8988T (cell line): ENCODE results near the gene SLC6A15.

ENCODE experiments used
- DNase-seq: peaks from one replicate; pipeline ENCODE4 v3.0.0; 2011

The SLC6A15 gene

DNA sequence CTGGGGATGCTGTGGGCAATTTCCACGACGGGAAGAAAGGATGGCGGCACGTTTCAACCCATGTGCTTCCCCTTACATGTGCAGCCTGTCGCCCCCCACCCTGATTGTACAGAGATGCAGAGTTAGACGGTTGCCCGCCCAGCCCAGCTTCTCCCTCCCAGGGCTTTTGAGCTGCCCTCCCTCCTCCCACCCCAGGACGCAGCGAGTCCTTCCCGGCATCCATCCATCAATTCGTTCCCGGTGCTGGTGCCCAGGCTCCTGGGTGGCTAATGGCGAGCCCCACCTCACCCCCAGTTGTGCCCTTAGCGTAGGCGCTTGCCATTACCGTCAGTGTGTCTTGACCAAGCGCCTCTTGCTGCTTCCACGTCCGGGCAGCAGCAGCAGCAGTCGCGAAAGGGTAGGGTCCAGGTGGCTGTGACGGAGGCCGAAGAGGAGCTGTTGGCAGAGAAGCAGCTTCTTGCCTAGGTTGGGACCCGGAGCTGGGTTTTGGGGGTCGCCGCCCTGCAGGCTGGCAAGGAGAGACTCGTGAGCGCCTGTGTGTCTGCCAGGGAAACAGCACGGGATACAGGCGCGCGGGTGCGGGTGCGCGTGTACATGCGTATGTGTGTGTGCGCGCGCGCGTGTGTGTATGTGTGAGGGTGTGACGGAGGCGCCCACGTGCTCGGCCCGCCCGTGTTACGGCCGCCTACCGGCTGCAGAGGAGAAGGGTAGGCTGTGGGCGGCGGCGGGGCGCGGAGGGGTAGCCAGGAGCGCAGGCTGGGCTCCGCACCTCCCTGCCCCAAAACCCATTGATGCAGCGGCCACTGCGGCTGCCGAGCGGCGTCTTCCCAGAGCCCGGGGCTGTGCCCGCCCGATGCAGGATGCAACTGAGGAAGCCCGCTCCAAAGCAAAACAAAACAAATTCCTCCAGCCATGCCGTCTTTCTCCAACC is at the start of gene SLC6A15:
TSS of gene SLC6A15 (minus strand) at position 602 of the 931 bp plus-strand sequence. CDS start 20,679 bp downstream, outside the sequence.
- DNase-seq, result no peak

DNA sequence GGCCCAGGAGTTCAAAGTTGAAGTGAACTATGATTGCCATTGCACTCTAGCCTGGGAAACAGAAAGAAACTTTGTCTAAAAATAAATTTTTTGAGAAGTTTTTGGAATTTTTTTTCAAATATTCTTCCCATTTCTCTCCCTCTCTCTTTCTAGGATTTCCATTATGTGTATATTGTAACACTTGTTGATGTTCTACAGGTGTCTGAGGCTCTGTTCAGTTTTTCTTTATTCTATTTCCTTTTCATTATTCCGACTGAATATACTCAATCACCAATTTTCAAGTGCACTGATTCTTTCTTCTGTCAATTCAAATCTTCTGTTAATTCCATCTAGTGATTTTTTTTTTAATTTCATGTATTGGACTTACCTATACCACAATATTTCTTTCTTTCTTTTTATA is 48.3 kb upstream of the SLC6A15 start:
- no peak for DNase-seq

DNA sequence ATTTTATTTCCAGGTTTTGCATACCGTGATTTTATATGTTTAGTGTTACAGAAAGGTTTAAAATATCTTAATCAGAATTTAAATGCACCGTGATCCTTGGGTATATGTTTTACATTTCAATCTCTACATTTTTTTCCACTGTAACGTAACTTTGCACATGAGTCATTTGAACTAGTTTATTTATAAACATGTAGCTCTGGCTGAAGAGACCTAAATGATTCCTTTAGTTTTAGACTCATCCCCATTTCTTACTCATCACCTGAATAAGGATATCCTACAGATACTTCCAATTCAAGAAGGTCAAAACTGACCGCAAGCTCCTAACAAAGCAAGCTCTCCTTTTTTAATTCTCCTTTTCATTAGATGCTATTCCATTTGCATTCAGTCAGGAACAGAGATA is 42.7 kb upstream of the SLC6A15 start:
- DNase-seq, result no peak

DNA sequence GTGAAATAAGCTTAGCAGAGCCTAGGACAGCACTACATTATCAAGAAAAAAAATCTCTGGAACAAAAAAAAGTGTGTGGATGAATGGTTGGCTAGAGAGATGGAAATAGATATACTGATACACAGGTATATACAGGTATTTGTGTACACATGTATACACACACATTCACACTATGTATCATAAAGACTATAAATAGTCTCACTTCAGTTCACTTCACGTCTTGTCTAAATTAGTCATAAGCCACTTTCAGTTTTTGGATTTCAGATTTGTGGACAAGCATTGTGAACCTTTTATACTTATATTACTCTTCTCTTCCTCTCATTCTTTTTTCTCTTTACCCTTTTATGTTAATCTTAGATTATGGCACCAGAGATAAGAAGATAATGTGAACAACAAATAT is 41.8 kb upstream of the SLC6A15 start:
- no peak for DNase-seq

DNA sequence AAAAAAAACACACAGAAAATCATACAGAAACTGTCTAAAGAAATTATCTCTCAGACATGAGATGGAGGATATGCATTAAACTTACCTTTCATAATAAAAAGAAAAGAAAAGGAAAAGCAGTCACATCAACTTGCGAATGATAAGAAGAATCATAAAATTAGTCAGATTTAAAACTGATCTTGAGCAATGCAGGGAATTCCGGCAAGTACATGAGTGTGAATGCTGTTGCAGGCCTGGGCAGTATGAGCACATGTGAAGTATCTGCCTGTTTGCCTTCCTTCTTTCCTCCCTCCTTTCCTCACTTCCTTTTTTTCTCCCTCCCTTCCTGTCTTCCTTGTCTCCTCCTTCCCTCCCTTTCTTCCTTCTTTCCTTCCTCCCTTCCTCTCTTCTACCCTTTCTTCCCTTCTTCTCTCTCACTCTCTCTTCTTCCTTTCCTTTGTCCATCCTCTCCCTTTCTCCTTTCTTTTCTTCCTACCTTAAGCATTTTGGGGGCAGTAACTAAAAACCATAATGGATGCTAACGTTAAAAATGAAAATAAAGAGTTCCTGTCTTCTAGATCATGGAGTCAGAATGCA is 38.5 kb upstream of the SLC6A15 start:
- DNase-seq, result no peak

DNA sequence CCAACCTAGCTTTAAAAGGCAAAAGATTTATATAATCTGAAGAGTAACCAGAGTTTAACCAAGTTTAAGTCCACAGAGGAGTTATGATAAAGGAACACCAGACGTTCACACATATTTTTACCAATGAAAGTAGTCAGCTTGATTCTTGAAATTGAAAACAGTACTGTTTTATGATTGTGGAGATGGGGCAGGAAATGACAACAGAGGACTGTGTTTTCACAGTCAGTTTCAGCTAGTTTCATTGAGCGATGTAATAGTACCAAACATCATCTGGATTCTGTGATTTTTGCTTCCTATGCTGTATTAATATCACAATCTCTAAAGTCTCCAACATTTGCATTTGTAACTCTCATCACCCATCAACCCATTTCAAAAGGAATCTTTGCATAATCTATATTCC is 34.2 kb upstream of the SLC6A15 start:
- no peak for DNase-seq

DNA sequence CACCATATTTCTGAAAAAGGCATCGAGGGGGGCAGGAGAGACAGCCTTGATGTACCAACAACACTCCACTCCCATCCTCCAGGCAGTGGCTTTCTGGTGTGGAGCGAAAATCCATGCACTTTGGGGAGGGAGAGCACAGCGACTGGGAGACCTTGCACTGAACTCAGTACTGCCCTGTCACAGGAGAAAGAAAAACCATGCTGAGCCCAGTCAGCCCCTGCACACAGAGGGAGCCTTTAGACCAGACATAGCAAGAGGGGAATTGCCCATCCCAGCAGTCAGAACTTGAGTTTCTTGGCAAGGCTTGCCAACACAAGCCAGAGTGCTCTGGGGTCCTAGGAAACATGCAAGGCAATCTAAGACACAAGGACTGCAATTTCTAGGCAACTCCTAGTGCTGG is 24.8 kb upstream of the SLC6A15 start:
- DNase-seq, result no peak

DNA sequence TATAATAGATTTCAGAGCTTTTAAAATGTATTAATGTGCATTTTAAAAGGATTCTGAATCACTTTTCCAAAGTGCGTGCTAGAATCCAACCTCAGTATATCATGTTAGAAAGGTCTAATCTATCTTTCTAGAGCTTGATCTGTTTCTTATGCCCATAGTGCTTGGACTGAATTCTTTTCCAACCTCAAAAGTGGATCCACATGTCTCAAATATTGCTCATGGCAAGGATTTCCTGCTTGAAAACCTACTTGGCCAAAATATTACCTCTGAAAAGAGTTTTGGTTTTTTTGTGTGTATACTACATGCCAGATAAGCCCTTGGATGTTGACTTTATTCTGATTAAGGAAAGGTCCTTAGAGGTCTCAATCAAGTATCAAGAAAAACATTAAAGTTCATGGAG is 16.9 kb upstream of the SLC6A15 start:
- DNase-seq, result no peak

DNA sequence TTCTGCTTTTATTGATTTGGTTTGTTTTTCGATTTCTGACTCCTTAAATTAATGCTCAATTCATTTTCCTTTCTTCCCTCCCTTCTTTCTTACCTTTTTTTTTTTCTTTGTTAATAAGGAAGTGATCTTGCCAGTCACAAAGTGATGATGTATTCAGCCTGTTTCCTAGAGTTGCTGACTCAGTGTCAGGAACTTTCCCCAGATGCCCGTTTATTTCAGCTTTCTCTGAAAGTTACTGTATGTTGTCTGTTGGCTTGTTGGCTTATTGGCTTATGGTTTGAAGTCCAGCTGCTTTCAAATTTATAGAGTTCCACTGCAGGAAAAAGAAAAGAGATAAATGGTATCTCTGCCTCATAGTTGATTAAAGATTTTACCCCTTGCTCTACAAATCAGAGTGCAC is 12.4 kb upstream of the SLC6A15 start:
- no peak for DNase-seq

DNA sequence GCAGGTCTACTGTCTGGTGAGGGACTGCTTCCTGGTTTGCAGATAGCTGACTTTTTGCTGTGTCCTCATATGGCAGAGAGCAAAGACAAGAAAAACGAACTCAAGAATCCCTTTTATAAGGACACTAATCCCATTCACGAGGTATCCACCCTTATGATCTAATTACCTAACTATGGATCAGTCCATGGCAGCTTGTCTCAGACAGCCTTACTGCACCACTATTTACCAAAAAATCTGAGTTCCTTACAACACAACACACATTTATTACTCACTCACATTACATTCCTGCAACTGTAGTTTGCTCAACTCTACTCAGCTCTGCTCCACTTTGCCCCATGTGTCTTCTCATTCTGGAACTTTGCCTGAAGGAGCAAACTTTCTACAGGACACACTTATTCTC is 10.1 kb upstream of the SLC6A15 start:
- DNase-seq, result no peak

DNA sequence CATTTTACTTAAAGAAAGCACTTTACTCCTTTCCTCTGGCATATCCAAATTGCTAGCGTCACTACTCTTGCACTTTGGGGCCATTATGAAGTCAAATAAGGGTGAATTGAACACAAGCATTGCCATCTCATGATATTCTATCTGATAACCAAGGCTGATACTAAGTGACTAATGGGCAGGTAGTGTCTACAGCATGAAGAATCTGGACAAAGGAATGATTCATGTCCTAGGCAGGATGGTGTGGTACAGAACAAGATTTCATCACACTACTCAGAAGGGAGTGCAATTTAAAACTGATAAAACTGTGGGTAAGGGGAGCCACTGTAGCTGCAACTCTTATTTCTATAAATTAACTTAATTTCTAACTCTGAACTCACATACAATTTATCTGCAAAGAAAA is 7.7 kb upstream of the SLC6A15 start:
- DNase-seq, result no peak

DNA sequence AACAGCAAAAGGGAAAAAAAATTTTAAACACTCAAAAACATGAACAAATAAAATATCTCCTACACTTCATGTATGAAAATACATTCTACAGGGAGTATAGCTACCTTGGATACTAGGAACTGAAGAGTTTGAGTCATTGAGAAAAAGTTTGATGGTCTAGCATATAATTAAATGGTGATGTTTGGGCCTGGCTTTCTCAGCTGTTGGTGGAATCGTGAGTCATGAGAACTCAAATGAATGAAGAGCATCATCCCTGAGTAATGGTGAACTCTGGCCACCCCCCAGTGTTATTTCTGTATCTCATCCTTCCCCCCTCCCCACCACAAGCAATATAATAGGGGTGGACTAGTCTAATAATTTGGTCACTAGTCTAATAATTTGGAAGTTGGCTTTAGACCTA is 6.7 kb upstream of the SLC6A15 start:
- DNase-seq, result no peak

DNA sequence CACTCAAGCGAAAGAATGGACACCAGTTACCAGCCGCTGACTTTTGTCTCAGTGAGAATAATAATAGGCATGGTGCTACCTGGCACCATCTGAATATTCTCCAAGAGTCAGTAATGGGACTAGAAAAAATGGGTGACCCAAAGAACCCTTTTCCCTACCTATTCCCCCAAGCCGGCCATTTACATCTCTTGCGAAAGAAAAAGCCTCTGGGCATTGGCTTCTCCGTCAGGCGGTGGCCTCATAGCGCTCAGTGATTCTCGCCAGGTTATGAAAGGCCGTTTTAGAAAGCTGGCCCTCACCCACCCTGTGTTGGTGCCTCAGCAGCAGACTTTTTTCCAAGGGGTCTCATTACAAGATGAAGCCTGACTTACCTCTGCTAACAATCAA is 523 bp upstream of the SLC6A15 start:
- no peak for DNase-seq

DNA sequence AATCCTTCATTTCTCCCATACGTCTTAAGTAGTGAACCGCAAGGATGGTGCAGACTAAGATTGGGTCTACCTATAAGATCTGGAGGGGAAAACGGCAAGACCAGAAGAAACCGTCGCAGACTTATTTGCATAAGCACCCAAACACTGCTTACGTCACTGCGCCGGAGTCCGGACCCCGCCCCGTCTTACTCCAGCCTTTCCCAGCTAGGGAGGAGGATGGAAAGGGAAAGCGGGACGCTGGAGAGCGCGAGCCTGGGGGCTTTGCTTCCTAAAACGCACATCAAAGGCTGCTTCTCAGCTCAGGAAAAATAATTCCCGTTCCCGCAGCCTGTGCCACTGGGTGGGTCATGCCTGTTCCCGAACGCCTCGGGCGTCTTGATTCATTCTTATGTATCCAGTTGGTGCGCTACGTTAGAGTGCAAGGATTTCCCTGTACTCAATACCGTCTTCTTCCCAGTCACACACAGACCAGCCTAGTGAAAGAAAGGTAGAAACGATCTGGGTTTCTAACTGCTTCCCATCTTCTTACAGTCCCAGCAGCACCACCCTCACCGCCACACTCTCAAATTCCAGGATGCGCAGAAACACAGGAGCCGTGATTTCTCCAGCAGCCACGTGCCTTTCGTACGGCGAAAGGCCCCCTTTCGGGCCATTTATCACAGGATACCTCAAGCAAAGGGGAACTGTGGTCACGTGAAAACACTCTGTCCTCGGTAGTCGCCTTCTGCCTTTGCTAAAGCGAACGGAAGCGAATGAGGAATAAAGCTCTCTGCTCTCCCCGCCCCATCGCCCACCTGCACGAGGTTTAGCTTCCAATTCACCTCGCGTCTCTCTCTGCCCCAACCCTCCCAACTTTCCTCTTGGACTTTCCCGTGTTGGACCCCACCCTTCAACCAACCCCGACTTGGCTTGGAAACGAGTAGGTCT is 1.1 kb downstream of the SLC6A15 start:
- peak; percentile 63 for DNase-seq

DNA sequence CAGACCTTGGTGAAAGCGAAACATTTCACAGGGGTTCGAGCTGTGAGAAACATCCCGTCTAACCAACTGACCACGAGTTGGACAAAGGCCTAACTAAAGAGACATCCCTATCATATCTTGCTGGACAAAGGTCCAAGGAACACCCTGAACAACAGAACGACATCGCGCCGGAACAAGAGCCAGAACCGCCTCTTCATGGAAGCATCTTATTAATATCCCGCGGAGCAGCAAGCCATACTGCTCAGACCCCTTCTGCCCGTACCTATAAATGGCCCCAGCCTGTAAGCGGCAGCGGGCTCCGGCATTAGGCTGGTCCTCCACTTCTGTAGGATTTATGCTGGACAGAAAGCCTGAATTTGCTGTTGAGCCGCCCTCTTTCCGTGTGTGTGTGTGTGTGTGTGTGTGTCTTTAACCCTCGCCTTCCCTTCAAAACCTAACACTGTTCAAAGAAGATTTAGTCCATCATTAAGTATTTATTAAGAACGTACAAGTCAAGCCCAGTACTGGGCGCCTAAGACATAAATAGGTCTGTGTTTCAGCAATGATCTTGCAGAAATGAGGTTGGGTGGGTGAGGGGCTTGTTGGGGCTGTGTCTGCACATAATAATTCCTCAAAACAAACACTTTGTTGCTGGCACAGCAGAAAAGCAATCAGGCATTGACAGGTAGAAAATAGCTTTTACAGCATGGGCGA is 1.9 kb downstream of the SLC6A15 start:
- DNase-seq, result no peak

DNA sequence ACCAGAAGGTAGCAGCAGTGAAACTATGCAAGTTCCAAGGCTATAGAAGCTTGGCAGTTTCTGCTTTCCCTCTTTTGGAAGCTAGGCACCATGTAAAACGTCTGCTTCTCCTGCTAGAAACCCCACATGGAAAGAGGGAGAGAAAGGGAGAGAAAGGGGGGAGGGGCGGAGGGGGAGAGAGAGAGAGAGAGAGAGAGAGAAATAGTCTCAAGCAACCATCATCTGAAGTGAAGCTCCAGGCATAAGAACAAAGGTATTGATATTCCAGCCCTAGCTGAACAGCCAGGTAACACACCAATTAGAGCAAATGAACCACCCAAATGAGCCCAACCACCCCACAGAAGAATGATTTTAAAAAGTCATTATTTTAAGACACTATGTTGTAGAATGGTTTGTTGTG is 8.5 kb downstream of the SLC6A15 start:
- no peak for DNase-seq

DNA sequence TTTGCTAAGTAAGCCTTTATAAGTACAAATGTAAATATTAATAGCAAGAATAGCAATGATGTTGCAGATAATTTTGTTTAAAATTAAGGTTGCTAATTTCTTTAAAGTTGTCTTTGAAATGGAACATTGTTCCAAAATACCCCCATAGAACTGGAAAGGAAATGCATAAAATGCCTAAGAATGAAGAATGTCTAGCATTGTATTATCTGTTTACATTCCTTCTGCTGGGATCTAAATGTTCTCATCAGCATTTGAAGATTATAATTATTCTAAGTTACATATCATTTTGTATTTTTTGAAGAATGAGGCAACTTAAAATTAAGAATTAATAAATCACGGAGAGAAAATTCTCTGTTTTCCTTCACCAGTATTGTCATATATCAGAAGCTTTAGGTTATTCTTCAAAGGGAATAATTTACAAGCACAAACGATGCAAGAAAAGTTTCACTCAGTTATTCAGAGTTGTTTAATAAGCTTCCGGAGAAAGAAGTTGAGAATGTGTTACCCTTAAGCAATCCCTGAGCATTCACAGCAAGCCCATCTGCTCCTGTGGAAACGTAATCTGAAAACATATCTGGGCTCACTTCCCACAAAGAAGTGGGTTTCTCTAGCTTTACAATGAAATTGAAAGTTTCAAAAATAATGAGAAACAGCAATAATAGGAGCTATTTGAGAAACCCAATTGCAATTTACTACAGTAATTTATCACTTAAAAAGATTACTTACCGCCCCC is 21.3 kb downstream of the SLC6A15 start:
- DNase-seq, result no peak

DNA sequence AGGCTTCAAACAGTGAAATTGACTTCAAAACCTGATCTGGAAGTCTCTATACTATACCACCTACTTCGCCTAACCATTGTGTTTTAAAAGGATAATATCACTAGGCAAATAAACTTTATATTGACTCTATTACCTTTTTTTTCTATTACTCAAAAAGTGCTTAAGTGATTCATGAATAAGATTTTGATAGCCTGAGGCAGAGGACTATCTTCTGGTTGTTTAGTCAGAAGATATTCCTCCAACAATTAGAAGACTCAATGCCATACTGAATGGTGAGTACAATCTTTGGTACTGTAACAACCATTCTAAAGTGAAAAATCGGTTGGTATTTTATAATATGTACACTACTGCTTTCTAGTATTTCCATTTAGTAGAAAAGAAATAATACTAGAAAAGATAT is 22.8 kb downstream of the SLC6A15 start:
- DNase-seq, result no peak

DNA sequence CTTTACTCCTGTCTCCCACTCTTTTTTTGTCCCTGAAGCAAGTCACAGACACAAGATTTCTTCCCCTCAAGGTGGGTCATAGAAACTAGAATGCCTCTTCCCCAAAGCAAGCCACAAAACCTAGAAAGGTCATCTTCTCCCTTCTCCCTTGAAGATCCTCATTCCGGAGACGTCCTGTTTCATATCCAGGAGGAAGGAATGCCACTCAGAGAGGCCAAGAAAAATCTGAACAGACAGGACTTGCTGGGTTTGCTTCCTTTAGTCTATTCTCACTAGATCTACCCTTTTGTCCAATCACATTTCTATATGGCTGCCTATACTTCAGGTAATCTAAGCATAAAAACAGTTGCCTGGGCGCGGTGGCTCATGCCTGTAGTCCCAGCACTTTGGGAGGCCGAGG is 23.7 kb downstream of the SLC6A15 start:
- no peak for DNase-seq

DNA sequence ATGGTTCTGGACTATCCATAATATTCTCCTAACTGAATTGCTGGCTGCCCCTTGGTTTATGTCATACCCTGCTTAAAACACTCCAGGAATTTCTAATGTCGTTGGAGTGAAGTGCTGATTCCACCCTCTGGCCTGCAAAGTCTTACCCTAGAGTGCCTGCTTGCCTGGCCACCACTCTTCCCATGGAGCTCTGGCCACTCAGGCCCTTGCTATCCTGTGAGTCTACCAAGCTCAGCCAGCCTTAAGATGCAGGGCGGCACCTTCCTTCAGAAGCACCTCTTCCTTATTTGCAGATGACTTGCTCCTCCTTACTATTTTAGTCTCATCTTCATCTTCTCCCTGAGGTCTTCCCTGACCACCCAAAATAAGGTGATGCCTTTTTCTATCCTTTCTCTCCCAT is 35.3 kb downstream of the SLC6A15 start:
- no peak for DNase-seq

DNA sequence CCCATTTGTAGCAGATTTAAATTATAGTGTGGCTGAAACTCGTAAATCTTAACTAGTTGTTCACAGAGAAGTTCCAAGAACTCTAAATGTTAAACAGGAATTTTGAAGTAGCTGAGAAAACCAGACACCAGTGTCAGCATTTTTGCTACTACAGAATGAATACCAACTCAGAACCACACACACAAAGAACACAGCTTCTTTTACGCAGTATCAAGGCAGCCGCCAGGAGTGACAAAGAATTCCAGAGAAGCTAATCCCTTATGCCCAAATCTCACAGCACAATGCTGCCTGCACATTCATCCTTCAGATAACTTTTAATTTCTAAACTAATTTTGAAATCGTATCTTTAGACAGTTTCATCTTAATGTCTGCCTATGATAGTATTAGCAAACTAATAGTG is 37.4 kb downstream of the SLC6A15 start:
- no peak for DNase-seq

DNA sequence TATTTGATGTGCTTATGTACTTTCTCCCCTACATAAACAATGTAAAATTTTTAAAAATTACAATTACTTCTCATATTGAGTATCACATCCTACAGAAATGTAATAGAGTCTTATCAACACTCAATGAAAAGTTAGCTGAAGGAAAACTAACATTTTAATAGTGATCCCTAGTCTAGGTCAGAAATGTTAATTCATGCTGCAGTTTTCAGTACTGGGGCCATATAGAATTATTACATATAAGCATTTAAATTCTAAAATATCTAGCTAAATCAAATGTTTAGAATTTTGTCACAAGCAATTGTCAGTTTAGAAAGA is 37.8 kb downstream of the SLC6A15 start:
- no peak for DNase-seq
